ENCODE data around the gene REEP1. TPM values are rescaled to one million over a fixed set of nuclear protein-coding genes. Genes with fewer than 3 reads are reported as not detected.

REEP1 gene
- polyA plus RNA-seq, 1 donor (not counting 4 experiments of a cell fraction or from before 2014, with no cell fraction given) = 0.30 TPM

GRCh38 chr2:86290596-86291327, 46.7 kb downstream of the REEP1 start:
- no peak for FAIRE-seq

GRCh38 chr2:86286516-86286915, 50.9 kb downstream of the REEP1 start:
- Histone ChIP-seq H3K9ac (ENCODE audit: control insufficient read depth, extremely low read depth, insufficient read depth, low read length) (no peak overlapping the region), H3K27ac (ENCODE audit: control insufficient read depth, insufficient read depth, low read length) (no peak overlapping the region), H3K36me3 (ENCODE audit: control insufficient read depth in 2 of 2, extremely low read depth in 1 of 2, insufficient read depth in 2 of 2, low read length in 2 of 2) (no peaks in the 10 kb centered on the region), H3K4me1 (ENCODE audit: control insufficient read depth, extremely low read depth, insufficient read depth, low read length) (no peaks in the 10 kb centered on the region), H2AFZ (ENCODE audit: control insufficient read depth, low read length) (no peak overlapping the region), H3K4me3 (ENCODE audit: control insufficient read depth in 2 of 3, extremely low read depth in 1 of 3, insufficient read depth in 2 of 3, low read depth in 1 of 3, low read length in 3 of 3) (no peak overlapping the region), H3K4me2 (ENCODE audit: control insufficient read depth, extremely low read depth, insufficient read depth, low read depth, low read length) (no peak overlapping the region), H3K79me2 (ENCODE audit: control insufficient read depth, insufficient read depth, low read length) (no peaks in the 10 kb centered on the region), H4K20me1 (ENCODE audit: control insufficient read depth, extremely low read depth, insufficient read depth, low read length) (no peaks in the 10 kb centered on the region), H3K9me1 (ENCODE audit: control insufficient read depth, extremely low read depth, insufficient read depth, low read length) (no peaks in the 10 kb centered on the region), H3K27me3 (ENCODE audit: control insufficient read depth, extremely low read depth, insufficient read depth, low read length) (peaks cover 5% of the 10 kb centered on the region), H3K9me3 (ENCODE audit: control insufficient read depth, low read depth, low read length) (no peaks in the 10 kb centered on the region)
- FAIRE-seq = no peak
- dilution Hi-C loops (cut with MboI; ENCODE audit: extremely low pct_ligation_motif_present, low sequenced_read_pairs) = no loop called here
- DNase-seq (ENCODE audit: low read depth, low spot score) = no peak
- TF ChIP-seq CTCF (optimal IDR thresholded peaks at IDR 0.05 in 1 of 3, IDR thresholded peaks at IDR 0.05 in 1 of 3, conservative IDR thresholded peaks at IDR 0.05 in 1 of 3; ENCODE audit: extremely low read depth in 1 of 3, insufficient read depth in 2 of 3, low read length in 3 of 3) (no peak), EZH2 (IDR thresholded peaks at IDR 0.05; ENCODE audit: low read length) (no peak)

More at GRCh38 chr2:86290596-86291327, 46.7 kb downstream of the REEP1 start:
- Histone ChIP-seq H4K20me1 (ENCODE audit: control insufficient read depth, extremely low read depth, insufficient read depth, low read length) (no peaks in the 10 kb centered on the region), H3K9ac (ENCODE audit: control insufficient read depth, extremely low read depth, insufficient read depth, low read length) (no peak overlapping the region), H3K27ac (ENCODE audit: control insufficient read depth, insufficient read depth, low read length) (no peak overlapping the region), H3K27me3 (ENCODE audit: control insufficient read depth, extremely low read depth, insufficient read depth, low read length) (peaks cover 11% of the 10 kb centered on the region), H3K4me1 (ENCODE audit: control insufficient read depth, extremely low read depth, insufficient read depth, low read length) (no peaks in the 10 kb centered on the region), H2AFZ (ENCODE audit: control insufficient read depth, low read length) (no peak overlapping the region), H3K9me1 (ENCODE audit: control insufficient read depth, extremely low read depth, insufficient read depth, low read length) (no peaks in the 10 kb centered on the region), H3K9me3 (ENCODE audit: control insufficient read depth, low read depth, low read length) (no peaks in the 10 kb centered on the region), H3K4me2 (ENCODE audit: control insufficient read depth, extremely low read depth, insufficient read depth, low read depth, low read length) (no peak overlapping the region), H3K4me3 (ENCODE audit: control insufficient read depth in 2 of 3, extremely low read depth in 1 of 3, insufficient read depth in 2 of 3, low read depth in 1 of 3, low read length in 3 of 3) (no peak overlapping the region), H3K79me2 (ENCODE audit: control insufficient read depth, insufficient read depth, low read length) (no peaks in the 10 kb centered on the region), H3K36me3 (ENCODE audit: control insufficient read depth in 2 of 2, extremely low read depth in 1 of 2, insufficient read depth in 2 of 2, low read length in 2 of 2) (no peaks in the 10 kb centered on the region)
- no peak for TF ChIP-seq CTCF (optimal IDR thresholded peaks at IDR 0.05 in 1 of 3, IDR thresholded peaks at IDR 0.05 in 1 of 3, conservative IDR thresholded peaks at IDR 0.05 in 1 of 3; ENCODE audit: extremely low read depth in 1 of 3, insufficient read depth in 2 of 3, low read length in 3 of 3)
- no peak for TF ChIP-seq EZH2 (IDR thresholded peaks at IDR 0.05; ENCODE audit: low read length)
- DNase-seq (ENCODE audit: low read depth, low spot score) = no peak
- dilution Hi-C loops (cut with MboI; ENCODE audit: extremely low pct_ligation_motif_present, low sequenced_read_pairs) = no loop called here

Measured in keratinocyte (primary cell).